Ovary (tissue), 10 donors: ENCODE data around the gene OR9Q1. TPM values are rescaled to one million over a fixed set of nuclear protein-coding genes. Genes with fewer than 3 reads are reported as not detected.

ENCODE experiments used
- DNase-seq, 5 donors: peaks; one replicate each; pipeline ENCODE4 v3.0.0-alpha.2; 2019 to 2020
- H3K27ac ChIP-seq, 2 donors: fragments of 200-600 bp; one replicate each; pipeline versions ENCODE4 v1.5.1 to v1.8.0; 2019 to 2022
- H3K27me3 ChIP-seq: fragments of 200-600 bp; one replicate; pipeline ENCODE4 v1.8.0; 2022
- H3K36me3 ChIP-seq: fragments of 200-600 bp; sonication (generic); one replicate; pipeline ENCODE4 v1.5.1; 2019
- H3K4me1 ChIP-seq: one replicate; pipeline ENCODE4 v1.8.1; 2013; ENCODE audit warnings: mild to moderate bottlenecking, moderate library complexity; ENCODE audit not compliant: insufficient read depth
- H3K4me3 ChIP-seq: fragments of 200-600 bp; sonication (generic); one replicate; pipeline ENCODE4 v1.5.1; 2017
- H3K9me3 ChIP-seq, 2 donors: fragments of 200-600 bp in 1 of 2; sonication (generic) in 1 of 2; one replicate each; pipeline versions ENCODE4 v1.5.1 to v1.8.1; 2013 to 2019; ENCODE audit warnings: mild to moderate bottlenecking in 1 of 2, moderate library complexity in 1 of 2
- EP300 ChIP-seq: sonication (generic); formaldehyde crosslinking; IDR thresholded peaks from one replicate; pipeline ENCODE4 v1.6.1; 2017; ENCODE audit warnings: antibody characterized with exemption
- POLR2A ChIP-seq: fragments of 450-650 bp; IDR thresholded peaks from one replicate; pipeline ENCODE4 v1.6.1; 2017; ENCODE audit warnings: antibody characterized with exemption, mild to moderate bottlenecking, moderate library complexity
- WGBS, 3 donors: extraction: QIAGEN DNeasy Blood & Tissue Kit in 1 of 3; methylation state at CpG; one replicate each; pipeline versions ENCODE4 v1.1.5 to v1.1.7; 2013 to 2017; 5-methylcytosine and 5-hydroxymethylcytosine counted together
- intact Hi-C, 4 donors: fragments of 100-400 bp; cut with DNase I; formaldehyde crosslinking; loops; one replicate each; pipeline versions ENCODE4 v1.11.0 to v1.15.1; 2022 to 2023
- long read RNA-seq, 3 donors: library from polyadenylated mRNA in 2 of 3; unstranded in 2 of 3; transcript quantifications; one replicate each; pipeline ENCODE4 v2.0.0 and lab custom pipeline, GENCODE V29; 2021 to 2026
- polyA plus RNA-seq, 2 donors: library from polyadenylated mRNA; stranded (reverse); fragments of 200-250 nt in 1 of 2; fragments of 350-450 nt in 1 of 2; fragmentation: Illumina TruSeq in 1 of 2; extraction: RNeasy Lipid Tissue Mini Kit (QIAGEN cat#74804) in 1 of 2; gene quantifications; one replicate each; pipeline ENCODE4 v1.2.3, GENCODE V29; 2013 to 2014
- total RNA-seq, 7 donors: library from RNA; depleted of rRNA in 2 of 7; stranded (reverse); fragments of >200 nt in 2 of 7; fragmentation: NEBNext Ultra II Directional in 3 of 7; extraction: Animal tissue kit (Norgen Biotek cat#: 25700) in 3 of 7; gene quantifications; one replicate each; pipeline versions ENCODE4 v1.1.0 to v1.2.4, GENCODE V29; 2016 to 2023
- TF ChIP-seq, protein P1 (sequence below), 3 donors: fragments of 450-650 bp in 2 of 3; fragments of 200-600 bp in 1 of 3; IDR thresholded peaks; one replicate each; pipeline versions ENCODE4 v1.5.1 to v1.8.0; 2016 to 2022; ENCODE audit warnings: antibody characterized with exemption in 3 of 3, mild to moderate bottlenecking in 1 of 3
- donor health status: DM: no; HTN: no; CAD: no; lungs with moderate emphysema.
- donor health status: DM: no; HTN: no; CAD: no.
- donor health status: Bipolar disorder and iron deficiency.
- donor health status: DM: yes; HTN: yes; CAD: no.
- donor health status: DM: no; HTN: no; CAD: no.
- donor health status: DM: yes; HTN: yes; CAD: no.

Gene OR9Q1, protein sequence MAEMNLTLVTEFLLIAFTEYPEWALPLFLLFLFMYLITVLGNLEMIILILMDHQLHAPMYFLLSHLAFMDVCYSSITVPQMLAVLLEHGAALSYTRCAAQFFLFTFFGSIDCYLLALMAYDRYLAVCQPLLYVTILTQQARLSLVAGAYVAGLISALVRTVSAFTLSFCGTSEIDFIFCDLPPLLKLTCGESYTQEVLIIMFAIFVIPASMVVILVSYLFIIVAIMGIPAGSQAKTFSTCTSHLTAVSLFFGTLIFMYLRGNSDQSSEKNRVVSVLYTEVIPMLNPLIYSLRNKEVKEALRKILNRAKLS
- total RNA-seq (not detected), polyA plus RNA-seq (not detected)
- long read RNA-seq, donor 1 = 0 reads
- long read RNA-seq, donor 2 = 0 reads
- long read RNA-seq, donor 3 = 0 reads

DNA sequence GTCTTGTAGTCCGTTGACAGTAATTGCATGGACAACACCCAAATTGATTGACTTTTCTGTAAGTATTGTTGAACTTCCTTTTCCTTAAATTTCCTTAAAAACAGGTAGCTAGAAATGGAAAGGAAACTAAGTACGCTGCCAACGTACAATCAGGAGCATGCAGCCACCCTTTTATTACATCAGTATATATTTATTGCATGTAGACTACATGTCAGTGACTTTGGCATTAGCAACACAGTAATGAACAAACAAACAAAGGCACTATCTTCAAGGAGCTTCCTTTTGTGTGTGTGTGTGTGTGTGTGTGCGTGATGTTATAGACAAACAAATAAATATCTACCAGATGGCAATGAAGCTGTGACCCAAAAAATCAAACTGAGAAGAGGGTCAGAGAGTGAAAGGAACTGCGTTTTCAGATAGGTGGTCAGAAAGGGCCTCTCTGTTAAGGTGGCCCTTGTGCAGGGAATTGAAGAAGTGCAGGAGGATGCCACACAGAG is at the start of gene OR9Q1:
OR9Q1 (plus strand) TSS at position 447 of the 497 bp plus-strand sequence. CDS start 155,564 bp downstream, outside the sequence.
- 74 to 81% (median 78%) methylated on average over 5 of the region's 5 CpGs for WGBS, 3 donors
- no peaks in the 10 kb centered on the region for H3K27me3 ChIP-seq
- no peak within 1 kb of the TSS for H3K27ac ChIP-seq
- no peaks in the 10 kb centered on the region for H3K9me3 ChIP-seq
- no peaks in the 10 kb centered on the region for H3K36me3 ChIP-seq
- no peak within 1 kb of the TSS for H3K4me3 ChIP-seq
- intact Hi-C loops = no loop called here
- H3K4me1 ChIP-seq = peaks cover 3% of the 10 kb centered on the region
- no peak for DNase-seq
- TF ChIP-seq EP300 (no peak), POLR2A (no peak)
- TF ChIP-seq, protein P1, sequence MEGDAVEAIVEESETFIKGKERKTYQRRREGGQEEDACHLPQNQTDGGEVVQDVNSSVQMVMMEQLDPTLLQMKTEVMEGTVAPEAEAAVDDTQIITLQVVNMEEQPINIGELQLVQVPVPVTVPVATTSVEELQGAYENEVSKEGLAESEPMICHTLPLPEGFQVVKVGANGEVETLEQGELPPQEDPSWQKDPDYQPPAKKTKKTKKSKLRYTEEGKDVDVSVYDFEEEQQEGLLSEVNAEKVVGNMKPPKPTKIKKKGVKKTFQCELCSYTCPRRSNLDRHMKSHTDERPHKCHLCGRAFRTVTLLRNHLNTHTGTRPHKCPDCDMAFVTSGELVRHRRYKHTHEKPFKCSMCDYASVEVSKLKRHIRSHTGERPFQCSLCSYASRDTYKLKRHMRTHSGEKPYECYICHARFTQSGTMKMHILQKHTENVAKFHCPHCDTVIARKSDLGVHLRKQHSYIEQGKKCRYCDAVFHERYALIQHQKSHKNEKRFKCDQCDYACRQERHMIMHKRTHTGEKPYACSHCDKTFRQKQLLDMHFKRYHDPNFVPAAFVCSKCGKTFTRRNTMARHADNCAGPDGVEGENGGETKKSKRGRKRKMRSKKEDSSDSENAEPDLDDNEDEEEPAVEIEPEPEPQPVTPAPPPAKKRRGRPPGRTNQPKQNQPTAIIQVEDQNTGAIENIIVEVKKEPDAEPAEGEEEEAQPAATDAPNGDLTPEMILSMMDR (IDR thresholded peaks at IDR 0.05) = no peak

DNA sequence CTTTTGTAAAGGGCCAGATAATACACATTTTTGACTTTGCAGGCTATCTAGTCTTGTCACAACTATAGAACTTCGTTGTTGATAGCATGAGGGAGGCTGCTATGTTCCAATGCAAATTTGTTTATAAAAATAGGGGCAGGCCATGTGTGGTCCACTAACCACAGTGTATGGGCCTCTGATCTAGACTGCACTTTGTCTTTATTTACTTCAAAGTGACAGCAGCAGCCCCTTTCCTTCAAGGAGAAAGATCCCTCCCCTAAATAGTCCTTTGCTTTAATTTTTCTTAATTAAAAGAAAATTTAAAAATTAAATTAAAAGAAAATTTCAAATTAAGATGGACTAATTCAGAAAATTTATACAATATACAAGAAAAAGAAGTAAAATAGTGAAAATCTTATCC is 49.5 kb upstream of the OR9Q1 start:
- no peaks in the 10 kb centered on the region for H3K36me3 ChIP-seq
- no peaks in the 10 kb centered on the region for H3K4me1 ChIP-seq
- H3K4me3 ChIP-seq = no peak overlapping the region
- H3K27ac ChIP-seq = no peak overlapping the region
- no peak for DNase-seq
- H3K27me3 ChIP-seq = no peaks in the 10 kb centered on the region
- intact Hi-C loops = no loop called here
- H3K9me3 ChIP-seq = no peaks in the 10 kb centered on the region
- 18 to 37% (median 32%) methylated on average over 1 of the region's 1 CpG for WGBS, 3 donors
- TF ChIP-seq, protein P1 (IDR thresholded peaks at IDR 0.05) = no peak
- no peak for TF ChIP-seq EP300
- no peak for TF ChIP-seq POLR2A

DNA sequence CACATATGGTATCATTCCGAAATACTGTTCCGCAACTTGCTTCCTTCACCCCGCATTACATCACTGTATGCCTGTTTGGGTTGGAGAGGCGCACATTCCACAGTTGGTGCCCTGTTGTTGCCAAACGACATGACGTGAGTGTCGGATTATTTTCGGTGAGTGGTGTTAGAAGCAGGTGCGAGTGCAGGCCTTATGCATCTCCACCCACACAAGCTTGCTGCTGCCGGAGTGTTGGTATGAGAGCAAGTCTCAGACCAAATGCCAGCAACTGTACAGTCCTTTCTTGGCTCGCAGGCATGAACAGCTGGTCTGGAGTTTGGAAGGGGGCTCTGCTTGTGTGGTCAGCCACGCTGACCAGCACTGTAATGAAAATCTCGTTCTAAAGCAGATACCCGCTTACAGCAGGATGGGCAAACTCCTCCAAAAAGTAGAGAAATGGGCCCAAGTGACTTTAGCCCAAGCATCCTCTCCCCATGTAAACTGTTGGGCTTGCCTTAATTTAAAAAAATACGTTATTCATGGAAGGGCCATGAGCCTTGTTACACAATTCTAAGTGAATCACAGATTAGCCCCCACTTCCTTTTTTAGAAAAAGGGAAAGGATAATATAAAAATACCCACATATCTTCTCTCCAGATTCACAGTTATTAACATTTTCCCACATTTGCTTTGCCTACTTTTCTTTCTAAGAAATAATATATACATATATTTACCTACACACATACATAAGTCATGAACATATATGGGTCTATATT is 48.7 kb upstream of the OR9Q1 start:
- Histone ChIP-seq H3K27ac (no peak overlapping the region), H3K9me3 (no peaks in the 10 kb centered on the region), H3K4me3 (no peak overlapping the region), H3K4me1 (no peaks in the 10 kb centered on the region), H3K36me3 (no peaks in the 10 kb centered on the region), H3K27me3 (no peaks in the 10 kb centered on the region)
- 76 to 83% (median 82%) methylated on average over 15 of the region's 15 CpGs for WGBS, 3 donors
- intact Hi-C loops = no loop called here
- DNase-seq = no peak
- TF ChIP-seq EP300 (no peak), POLR2A (no peak)
- TF ChIP-seq, protein P1 (IDR thresholded peaks at IDR 0.05) = no peak

DNA sequence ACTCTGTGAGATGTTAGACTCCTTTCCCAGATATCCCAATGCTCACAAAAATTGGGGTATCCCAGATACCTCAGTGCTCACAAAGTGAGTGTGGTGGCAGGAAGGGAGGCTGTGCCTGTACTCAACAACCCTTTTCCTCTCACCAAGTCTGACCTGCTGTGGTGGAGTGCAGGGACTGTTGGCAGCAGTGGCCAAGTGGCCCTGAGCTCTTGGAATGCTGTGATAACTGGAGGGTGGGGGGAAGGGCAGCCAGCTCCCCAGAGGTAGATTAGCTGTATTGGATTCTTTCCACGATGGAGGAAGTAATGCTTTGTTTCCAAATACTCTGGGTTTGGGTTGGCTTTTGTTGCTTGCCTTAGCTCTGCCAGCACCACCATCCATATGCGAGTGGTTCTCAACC is 46.0 kb upstream of the OR9Q1 start:
- H3K27me3 ChIP-seq = no peaks in the 10 kb centered on the region
- no peak overlapping the region for H3K27ac ChIP-seq
- TF ChIP-seq, protein P1 (IDR thresholded peaks at IDR 0.05) = no peak
- TF ChIP-seq POLR2A = no peak
- TF ChIP-seq EP300 = no peak
- intact Hi-C loops = no loop called here
- H3K9me3 ChIP-seq = no peaks in the 10 kb centered on the region
- no peak overlapping the region for H3K4me3 ChIP-seq
- no peaks in the 10 kb centered on the region for H3K4me1 ChIP-seq
- DNase-seq = no peak
- H3K36me3 ChIP-seq = no peaks in the 10 kb centered on the region
- 21 to 47% (median 22%) methylated on average over 2 of the region's 2 CpGs for WGBS, 3 donors
